Spleen (tissue), 11 donors: ENCODE results near the gene RAMP1. TPM values are rescaled to one million over a fixed set of nuclear protein-coding genes. Genes with fewer than 3 reads are reported as not detected.

Experiments used
- DNase-seq: peaks from one replicate; pipeline ENCODE4 v3.0.0-alpha.2; 2020
- H3K27ac ChIP-seq, 8 donors: fragments of 200-600 bp; sonication (generic) in 7 of 8; 1 replicate in 4 of 8; 2 replicates in 4 of 8; pipeline versions ENCODE4 v1.5.0 to v1.8.0; 2016 to 2021; ENCODE audit warnings: inconsistent platforms in 4 of 8, mild to moderate bottlenecking in 4 of 8, moderate library complexity in 1 of 8
- H3K27me3 ChIP-seq, 7 donors: fragments of 200-600 bp; sonication (generic) in 6 of 7; replicated peaks in 1 of 7; 1 replicate in 4 of 7; 2 replicates in 3 of 7; pipeline versions ENCODE4 v1.5.0 to v1.8.0; 2016 to 2021; ENCODE audit warnings: inconsistent platforms in 3 of 7, mild to moderate bottlenecking in 1 of 7
- H3K36me3 ChIP-seq, 6 donors: fragments of 200-600 bp; sonication (generic) in 5 of 6; 1 replicate in 4 of 6; 2 replicates in 2 of 6; pipeline versions ENCODE4 v1.5.0 to v1.8.0; 2016 to 2021; ENCODE audit warnings: inconsistent platforms in 2 of 6
- H3K4me1 ChIP-seq, 6 donors: fragments of 200-600 bp; sonication (generic) in 5 of 6; 1 replicate in 3 of 6; 2 replicates in 3 of 6; pipeline versions ENCODE4 v1.5.0 to v1.8.0; 2016 to 2021; ENCODE audit warnings: inconsistent platforms in 3 of 6
- H3K4me3 ChIP-seq, 8 donors: fragments of 200-600 bp; sonication (generic) in 7 of 8; 1 replicate in 4 of 8; 2 replicates in 4 of 8; pipeline versions ENCODE4 v1.5.0 to v1.8.0; 2016 to 2021; ENCODE audit warnings: inconsistent platforms in 4 of 8, mild to moderate bottlenecking in 4 of 8, moderate library complexity in 2 of 8
- H3K9me3 ChIP-seq, 8 donors: fragments of 200-600 bp; sonication (generic) in 7 of 8; 1 replicate in 4 of 8; 2 replicates in 4 of 8; pipeline versions ENCODE4 v1.5.0 to v1.8.0; 2016 to 2021; ENCODE audit warnings: inconsistent platforms in 4 of 8
- POLR2A ChIP-seq, 3 donors: fragments of 450-650 bp; IDR thresholded peaks; one replicate each; pipeline ENCODE4 v1.5.1; 2017; ENCODE audit warnings: antibody characterized with exemption in 3 of 3, mild to moderate bottlenecking in 1 of 3
- POLR2AphosphoS5 ChIP-seq, 3 donors: sonication (generic); formaldehyde crosslinking; IDR thresholded peaks; one replicate each; pipeline ENCODE4 v1.5.1; 2017; ENCODE audit warnings: antibody characterized with exemption in 3 of 3
- WGBS, 5 donors: extraction: QIAGEN DNeasy Blood & Tissue Kit in 3 of 5; methylation state at CpG; one replicate each; pipeline versions ENCODE4 v1.1.5 to v1.1.7; 2013 to 2018; 5-methylcytosine and 5-hydroxymethylcytosine counted together
- intact Hi-C: fragments of 100-400 bp; cut with DNase I; formaldehyde crosslinking; loops from one replicate; pipeline ENCODE4 v1.15.0; 2023; ENCODE audit warnings: low total_unique reads
- polyA plus RNA-seq, 3 donors: library from polyadenylated mRNA; stranded (reverse); fragments of 200-250 nt; gene quantifications; one replicate each; pipeline ENCODE4 v1.2.1, GENCODE V29; 2013
- total RNA-seq, 7 donors: library from RNA; depleted of rRNA in 3 of 7; stranded (reverse); fragments of >200 nt in 3 of 7; fragmentation: NEBNext Ultra II Directional in 4 of 7; extraction: Animal tissue kit (Norgen Biotek cat#: 25700) in 4 of 7; gene quantifications; one replicate each; pipeline versions ENCODE4 v1.1.0 to v1.2.1, GENCODE V29; 2016 to 2021
- TF ChIP-seq, protein P1 (sequence below), 11 experiments: fragments of 200-600 bp in 7 of 11; fragments of 450-650 bp in 4 of 11; sonication (generic) in 4 of 11; IDR thresholded peaks in 8 of 11; conservative IDR thresholded peaks in 3 of 11; 1 replicate in 7 of 11; 2 replicates in 4 of 11; pipeline versions ENCODE4 v1.4.0 to v1.8.0; 2016 to 2021; ENCODE audit warnings: antibody characterized with exemption in 11 of 11, inconsistent platforms in 4 of 11, mild to moderate bottlenecking in 1 of 11
- donor health status: healthy with polysubstance abuse.
- donor health status: DM: no; HTN: no; CAD: no; lungs with moderate emphysema.
- donor health status: DM: no; HTN: no; CAD: no.
- donor health status: Bipolar disorder and iron deficiency.
- donor health status: healthy.
- donor health status: DM: no; HTN: no; CAD: no.
- donor health status: DM: yes; HTN: yes; CAD: no.

The RAMP1 gene
- total and polyA plus RNA-seq, 10 donors = 4.5 to 44.5 (median 9.5) TPM

GRCh38 chr2:237889811-237890210 lies 30.4 kb downstream of the RAMP1 start:
- H3K4me3 ChIP-seq = no peak overlapping the region
- peak; percentile 16 for DNase-seq
- no peak overlapping the region for H3K27ac ChIP-seq
- WGBS, 5 donors = 94 to 97% (median 96%) methylated on average over 10 of the region's 10 CpGs
- TF ChIP-seq POLR2AphosphoS5 (IDR thresholded peaks at IDR 0.05) (no peak), POLR2A (IDR thresholded peaks at IDR 0.05) (no peak)
- TF ChIP-seq, protein P1, sequence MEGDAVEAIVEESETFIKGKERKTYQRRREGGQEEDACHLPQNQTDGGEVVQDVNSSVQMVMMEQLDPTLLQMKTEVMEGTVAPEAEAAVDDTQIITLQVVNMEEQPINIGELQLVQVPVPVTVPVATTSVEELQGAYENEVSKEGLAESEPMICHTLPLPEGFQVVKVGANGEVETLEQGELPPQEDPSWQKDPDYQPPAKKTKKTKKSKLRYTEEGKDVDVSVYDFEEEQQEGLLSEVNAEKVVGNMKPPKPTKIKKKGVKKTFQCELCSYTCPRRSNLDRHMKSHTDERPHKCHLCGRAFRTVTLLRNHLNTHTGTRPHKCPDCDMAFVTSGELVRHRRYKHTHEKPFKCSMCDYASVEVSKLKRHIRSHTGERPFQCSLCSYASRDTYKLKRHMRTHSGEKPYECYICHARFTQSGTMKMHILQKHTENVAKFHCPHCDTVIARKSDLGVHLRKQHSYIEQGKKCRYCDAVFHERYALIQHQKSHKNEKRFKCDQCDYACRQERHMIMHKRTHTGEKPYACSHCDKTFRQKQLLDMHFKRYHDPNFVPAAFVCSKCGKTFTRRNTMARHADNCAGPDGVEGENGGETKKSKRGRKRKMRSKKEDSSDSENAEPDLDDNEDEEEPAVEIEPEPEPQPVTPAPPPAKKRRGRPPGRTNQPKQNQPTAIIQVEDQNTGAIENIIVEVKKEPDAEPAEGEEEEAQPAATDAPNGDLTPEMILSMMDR (IDR thresholded peaks at IDR 0.05 in 8 of 11, conservative IDR thresholded peaks at IDR 0.05 in 3 of 11) = no peak
- no peaks in the 10 kb centered on the region for H3K36me3 ChIP-seq
- H3K27me3 ChIP-seq = no peaks in the 10 kb centered on the region
- intact Hi-C loops = no loop called here
- H3K4me1 ChIP-seq = peaks cover 0 to 5% (median 0%) of the 10 kb centered on the region in 6 donors
- H3K9me3 ChIP-seq = no peaks in the 10 kb centered on the region

- H3K27ac ChIP-seq = no peak overlapping the region
- peaks cover 0 to 5% (median 0%) of the 10 kb centered on the region in 6 donors for H3K4me1 ChIP-seq
- no peaks in the 10 kb centered on the region for H3K36me3 ChIP-seq
- 67 to 87% (median 75%) methylated on average over 2 of the region's 2 CpGs for WGBS, 5 donors
- H3K4me3 ChIP-seq = no peak overlapping the region
- TF ChIP-seq, protein P1 (IDR thresholded peaks at IDR 0.05 in 8 of 11, conservative IDR thresholded peaks at IDR 0.05 in 3 of 11) = no peak
- no peak for TF ChIP-seq POLR2A (IDR thresholded peaks at IDR 0.05)
- no peak for TF ChIP-seq POLR2AphosphoS5 (IDR thresholded peaks at IDR 0.05)
- no peaks in the 10 kb centered on the region for H3K27me3 ChIP-seq
- intact Hi-C loops = no loop called here
- no peaks in the 10 kb centered on the region for H3K9me3 ChIP-seq
- DNase-seq = no peak
Observed at GRCh38 chr2:237892478-237892877, 33.1 kb downstream of the RAMP1 start.

- Histone ChIP-seq H3K4me3 (no peak overlapping the region), H3K4me1 (peaks cover 0 to 6% (median 2%) of the 10 kb centered on the region in 6 donors), H3K9me3 (no peaks in the 10 kb centered on the region), H3K27me3 (no peaks in the 10 kb centered on the region), H3K36me3 (no peaks in the 10 kb centered on the region), H3K27ac (no peak overlapping the region)
- intact Hi-C loops = no loop called here
- 42 to 61% (median 48%) methylated on average over 9 of the region's 9 CpGs for WGBS, 5 donors
- peak; percentile 10 for DNase-seq
- TF ChIP-seq, protein P1 (IDR thresholded peaks at IDR 0.05 in 8 of 11, conservative IDR thresholded peaks at IDR 0.05 in 3 of 11) = no peak
- no peak for TF ChIP-seq POLR2AphosphoS5 (IDR thresholded peaks at IDR 0.05)
- no peak for TF ChIP-seq POLR2A (IDR thresholded peaks at IDR 0.05)
Observed at GRCh38 chr2:237892984-237893595, 33.7 kb downstream of the RAMP1 start.

DNA sequence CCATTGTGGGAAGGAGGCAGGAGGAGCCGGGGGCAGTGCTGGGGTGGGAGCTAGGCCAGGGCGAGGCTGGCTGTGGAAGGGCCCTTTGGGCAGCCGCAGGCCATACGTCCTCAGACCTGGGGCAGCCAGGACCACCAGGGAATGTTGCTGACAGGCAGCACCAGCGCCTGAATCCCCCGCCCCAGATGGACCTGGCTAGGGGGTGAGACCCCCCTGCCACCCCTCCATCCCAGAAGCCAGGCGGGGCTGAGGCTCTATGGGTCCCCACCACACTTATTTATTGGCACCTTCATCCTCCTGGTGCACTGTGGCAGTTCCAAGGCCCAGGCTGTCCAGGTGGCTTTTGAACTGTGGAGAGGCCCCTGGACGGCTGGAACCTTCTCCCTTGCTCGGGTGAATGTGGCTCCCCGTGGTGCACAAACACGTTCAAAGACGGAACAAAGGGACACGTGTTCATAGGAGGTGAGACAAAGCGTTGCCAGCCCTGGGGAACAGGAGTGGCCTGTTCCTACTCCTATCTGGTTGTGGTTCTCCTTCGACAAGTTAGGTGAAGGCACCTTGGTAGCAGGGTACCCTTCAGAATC lies 35.1 kb downstream of the RAMP1 start:
- WGBS, 5 donors = 92 to 95% (median 94%) methylated on average over 13 to 15 of the region's 15 CpGs
- H3K9me3 ChIP-seq = no peaks in the 10 kb centered on the region
- H3K4me1 ChIP-seq = peaks cover 0 to 19% (median 14%) of the 10 kb centered on the region in 6 donors
- intact Hi-C loops = no loop called here
- H3K4me3 ChIP-seq = no peak overlapping the region
- H3K36me3 ChIP-seq = no peaks in the 10 kb centered on the region
- no peak overlapping the region for H3K27ac ChIP-seq
- TF ChIP-seq POLR2A (IDR thresholded peaks at IDR 0.05) = no peak
- TF ChIP-seq POLR2AphosphoS5 (IDR thresholded peaks at IDR 0.05) = no peak
- TF ChIP-seq, protein P1 (IDR thresholded peaks at IDR 0.05 in 8 of 11, conservative IDR thresholded peaks at IDR 0.05 in 3 of 11) = no peak
- H3K27me3 ChIP-seq = no peaks in the 10 kb centered on the region
- DNase-seq = peak; percentile 56
